Endothelial cell of umbilical vein (primary cell): ENCODE results near the gene ZBTB20. TPM values are rescaled to one million over a fixed set of nuclear protein-coding genes. Genes with fewer than 3 reads are reported as not detected.

ENCODE experiments used
- BruUV-seq: library from RNA; stranded (reverse); fragments of 400-500 nt; replicated peaks from 2 replicates; lab custom pipeline; 2021; lab: Mats Ljungman, UMichigan
- CTCF ChIA-PET: fragments of 300-600, 350-600 bp; sonication (Branson Sonifier 250); formaldehyde crosslinking; loops from one replicate; lab custom pipeline; 2021; ENCODE audit warnings: antibody characterized with exemption, inconsistent platforms; lab: Charles Lee
- POLR2A ChIA-PET: fragments of 300-600, 350-600 bp; sonication (Branson Sonifier 250); formaldehyde crosslinking; loops from one replicate; lab custom pipeline; 2021; ENCODE audit warnings: antibody characterized with exemption, inconsistent platforms; lab: Charles Lee
- DNase-seq: peaks from one replicate; pipeline ENCODE4 v3.0.0-alpha.2; 2011; ENCODE audit warnings: low read depth, low spot score
- FAIRE-seq: peaks from 2 replicates; lab custom pipeline; 2011; peaks lifted over from hg19 to GRCh38; lab: Jason Lieb, UNC
- H2AFZ ChIP-seq: 2 replicates; pipeline ENCODE4 v1.6.0; 2012; ENCODE audit warnings: low read depth, low read length, control low read depth, inconsistent platforms
- H3K27ac ChIP-seq: 2 replicates; pipeline ENCODE4 v1.5.1; 2011; ENCODE audit warnings: low read depth, mild to moderate bottlenecking, control low read depth, low read length, moderate library complexity; ENCODE audit not compliant: insufficient read depth
- H3K27me3 ChIP-seq, 2 experiments: 2 replicates each; pipeline versions ENCODE4 v1.6.0 to v1.6.1; 2011; ENCODE audit warnings: low read length in 2 of 2, mixed read lengths in 1 of 2; ENCODE audit not compliant: control insufficient read depth in 2 of 2, insufficient read depth in 2 of 2
- H3K36me3 ChIP-seq, 2 experiments: 2 replicates in 1 of 2; 3 replicates in 1 of 2; pipeline ENCODE4 v1.5.1; 2011; ENCODE audit warnings: low read length in 2 of 2, mild to moderate bottlenecking in 1 of 2, moderate library complexity in 1 of 2; ENCODE audit not compliant: control insufficient read depth in 2 of 2, insufficient read depth in 2 of 2; ENCODE audit errors: extremely low read depth in 1 of 2
- H3K4me1 ChIP-seq: 3 replicates; pipeline ENCODE4 v1.5.1; 2011; ENCODE audit warnings: mild to moderate bottlenecking, low read length; ENCODE audit not compliant: control insufficient read depth, insufficient read depth; ENCODE audit errors: extremely low read depth
- H3K4me2 ChIP-seq: 2 replicates; pipeline ENCODE4 v1.6.1; 2011; ENCODE audit warnings: low read length, control low read depth, mixed read lengths; ENCODE audit not compliant: insufficient read depth
- H3K4me3 ChIP-seq, 3 experiments: fragments of 200-600 bp in 1 of 3; sonication (generic), shearing (Covaris generic) in 1 of 3; replicated peaks in 1 of 3; 2 replicates each; pipeline ENCODE4 v1.5.1; 2011 to 2016; ENCODE audit warnings: control low read depth in 3 of 3, low read length in 3 of 3, mild to moderate bottlenecking in 2 of 3, inconsistent platforms in 1 of 3, low read depth in 1 of 3, moderate library complexity in 1 of 3; ENCODE audit not compliant: insufficient read depth in 1 of 3
- H3K79me2 ChIP-seq: 2 replicates; pipeline ENCODE4 v1.6.0; 2012; ENCODE audit warnings: low read length, inconsistent platforms; ENCODE audit not compliant: control insufficient read depth, insufficient read depth
- H3K9ac ChIP-seq: replicated peaks from 2 replicates; pipeline ENCODE3; 2011; ENCODE audit warnings: low read length, control low read depth; ENCODE audit not compliant: insufficient read depth; ENCODE audit errors: extremely low read depth
- H3K9me1 ChIP-seq: replicated peaks from 3 replicates; pipeline ENCODE4 v1.6.0; 2011; ENCODE audit warnings: mild to moderate bottlenecking, low read length; ENCODE audit not compliant: control insufficient read depth, insufficient read depth; ENCODE audit errors: extremely low read depth
- H3K9me3 ChIP-seq: replicated peaks from 2 replicates; pipeline ENCODE4 v1.5.1; 2012; ENCODE audit warnings: low read length, inconsistent platforms; ENCODE audit not compliant: control insufficient read depth, insufficient read depth
- H4K20me1 ChIP-seq: replicated peaks from 2 replicates; pipeline ENCODE3; 2011; ENCODE audit warnings: mild to moderate bottlenecking, low read length; ENCODE audit not compliant: control insufficient read depth, insufficient read depth; ENCODE audit errors: extremely low read depth
- EZH2 ChIP-seq: IDR thresholded peaks from 2 replicates; pipeline ENCODE4 v1.6.1; 2012; ENCODE audit warnings: borderline replicate concordance, low read depth, mild to moderate bottlenecking, moderate library complexity, low read length, inconsistent platforms; ENCODE audit not compliant: severe bottlenecking
- FOS ChIP-seq: IDR thresholded peaks from 2 replicates; pipeline ENCODE4 v1.6.1; 2011; ENCODE audit warnings: mild to moderate bottlenecking, low read length, moderate library complexity, borderline replicate concordance; ENCODE audit not compliant: insufficient read depth
- GATA2 ChIP-seq: IDR thresholded peaks from 2 replicates; pipeline ENCODE4 v1.7.0; 2011; ENCODE audit warnings: low read depth, mild to moderate bottlenecking, moderate library complexity, mixed read lengths, low read length; ENCODE audit not compliant: insufficient read length, insufficient read depth
- JUN ChIP-seq: IDR thresholded peaks from 2 replicates; pipeline ENCODE4 v1.6.1; 2011; ENCODE audit warnings: borderline replicate concordance, low read depth; ENCODE audit not compliant: insufficient read length, insufficient read depth
- MYC ChIP-seq: IDR thresholded peaks from one replicate; pipeline ENCODE4 v1.6.1; 2011; ENCODE audit warnings: mild to moderate bottlenecking, low read depth, low read length
- POLR2A ChIP-seq: IDR thresholded peaks from 2 replicates; pipeline ENCODE4 v1.6.1; 2012; ENCODE audit warnings: low read depth, mild to moderate bottlenecking, control low read depth, low read length
- POLR2AphosphoS5 ChIP-seq: IDR thresholded peaks from 2 replicates; pipeline ENCODE4 v1.6.1; 2012; ENCODE audit warnings: low read depth, mild to moderate bottlenecking, control low read depth, low read length, moderate library complexity; ENCODE audit not compliant: insufficient read depth
- dilution Hi-C: fragments of 300-500 bp; cut with MboI; formaldehyde crosslinking; loops from one replicate; pipeline ENCODE4 v1.15.0; 2019; ENCODE audit warnings: low sequenced_read_pairs; ENCODE audit not compliant: extremely low pct_ligation_motif_present
- intact Hi-C: fragments of 100-400 bp; cut with micrococcal nuclease; formaldehyde crosslinking; loops from one replicate; pipeline ENCODE4 v1.10.0; 2022
- polyA plus RNA-seq, 4 experiments: library from polyadenylated mRNA; depleted of rRNA in 3 of 4; stranded (reverse) in 3 of 4; unstranded in 1 of 4; fragments of >200 nt; gene quantifications; 2 replicates each; pipeline versions ENCODE4 v1.2.1 to v1.2.3, GENCODE V29; 2011 to 2012; ENCODE audit warnings: missing spikeins in 1 of 4
- total RNA-seq: library from RNA; stranded (reverse); gene quantifications from 2 replicates; pipeline ENCODE4 v1.2.3, GENCODE V29; 2021
- TF ChIP-seq, protein P1 (sequence below): IDR thresholded peaks from 2 replicates; pipeline ENCODE4 v1.6.1; 2011; ENCODE audit not compliant: insufficient read depth, insufficient read length
- TF ChIP-seq, protein P2 (sequence below), 2 donors: IDR thresholded peaks; 1 replicate in 1 of 2; 2 replicates in 1 of 2; pipeline ENCODE4 v1.5.1; 2011; ENCODE audit warnings: low read length in 2 of 2, mild to moderate bottlenecking in 2 of 2, moderate library complexity in 2 of 2, control low read depth in 1 of 2, inconsistent platforms in 1 of 2, low read depth in 1 of 2; ENCODE audit not compliant: insufficient read depth in 1 of 2; ENCODE audit errors: extremely low read depth in 1 of 2

Gene ZBTB20
- total and polyA plus RNA-seq, 2 donors (not counting 3 experiments of a cell fraction or from before 2014, with no cell fraction given), result 2.1 to 20.5 TPM

DNA sequence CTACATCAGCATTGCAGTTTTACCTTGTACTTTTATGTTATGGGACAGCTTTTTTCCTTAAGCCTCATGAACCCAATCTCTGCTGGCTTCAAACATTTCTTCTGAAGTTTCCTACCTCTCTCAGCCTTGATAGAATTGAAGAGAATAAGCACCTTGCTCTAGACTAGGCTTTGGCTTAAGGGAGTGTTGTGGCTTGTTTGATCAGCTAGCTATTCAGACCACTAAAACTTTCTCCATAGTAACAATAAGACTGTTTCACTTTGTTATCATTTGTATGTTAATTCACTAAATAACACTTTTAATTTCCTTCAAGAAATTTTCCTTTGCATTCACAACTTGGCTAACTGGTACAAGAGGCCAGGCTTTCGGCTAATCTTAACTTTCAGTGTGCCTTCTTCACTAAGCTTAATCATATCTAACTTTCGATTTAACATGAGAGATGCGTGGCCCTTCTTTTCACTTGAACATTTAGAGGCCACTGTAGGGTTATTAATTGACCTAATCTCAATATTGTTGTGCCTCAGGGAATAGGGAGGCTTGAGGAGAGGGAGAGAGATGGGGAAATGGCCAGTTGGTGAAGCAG is 861.3 kb downstream of the ZBTB20 start:
- no peak overlapping the region for H3K27ac ChIP-seq
- TF ChIP-seq MYC (no peak), POLR2A (no peak), POLR2AphosphoS5 (no peak), JUN (no peak)
- TF ChIP-seq, protein P1, sequence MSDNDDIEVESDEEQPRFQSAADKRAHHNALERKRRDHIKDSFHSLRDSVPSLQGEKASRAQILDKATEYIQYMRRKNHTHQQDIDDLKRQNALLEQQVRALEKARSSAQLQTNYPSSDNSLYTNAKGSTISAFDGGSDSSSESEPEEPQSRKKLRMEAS, result no peak
- H3K9me3 ChIP-seq, result no peaks in the 10 kb centered on the region
- H3K4me2 ChIP-seq, result no peak overlapping the region
- no peak overlapping the region for H2AFZ ChIP-seq
- no peak overlapping the region for H3K4me3 ChIP-seq
- dilution Hi-C loops (no loop called here), intact Hi-C loops (no loop called here)
- H4K20me1 ChIP-seq, result no peaks in the 10 kb centered on the region
- no peaks in the 10 kb centered on the region for H3K27me3 ChIP-seq
- ChIA-PET POLR2A (no interaction called here), CTCF (interaction anchor here (0.7 to 1.6 kb wide), 5 partner anchors 14 to 550 kb away, joined by 3 to 10 read pairs (median 3); no protein-coding TSS in a partner anchor)
- H3K79me2 ChIP-seq, result no peaks in the 10 kb centered on the region
- H3K36me3 ChIP-seq, result no peaks in the 10 kb centered on the region
- H3K9ac ChIP-seq, result no peak overlapping the region
- no peak for FAIRE-seq
- no peaks in the 10 kb centered on the region for H3K9me1 ChIP-seq
- BruUV-seq, result no TSS peak
- H3K4me1 ChIP-seq, result no peaks in the 10 kb centered on the region
- DNase-seq, result no peak

DNA sequence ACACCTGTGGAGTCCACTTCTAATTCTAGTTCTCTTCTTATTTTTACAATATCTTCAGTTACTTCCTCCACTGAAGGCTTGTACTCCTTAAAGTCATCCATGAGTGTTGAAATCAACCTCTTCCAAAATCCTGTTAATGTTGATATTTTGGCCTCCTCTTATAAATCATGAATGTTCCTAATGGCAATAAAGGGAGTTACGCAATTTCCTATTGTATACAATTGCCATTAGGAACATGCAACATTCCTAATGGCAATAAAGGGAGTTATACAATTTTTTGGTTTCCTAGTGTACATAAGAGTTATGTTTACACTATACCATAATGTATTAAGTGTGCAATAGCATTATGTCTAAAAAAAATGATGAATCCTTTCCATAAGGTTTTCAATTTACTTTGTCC is 862.4 kb downstream of the ZBTB20 start:
- H3K9ac ChIP-seq, result no peak overlapping the region
- H4K20me1 ChIP-seq, result no peaks in the 10 kb centered on the region
- no peak overlapping the region for H2AFZ ChIP-seq
- BruUV-seq, result no TSS peak
- no peaks in the 10 kb centered on the region for H3K36me3 ChIP-seq
- TF ChIP-seq POLR2AphosphoS5 (no peak), POLR2A (no peak), MYC (no peak), EZH2 (no peak), JUN (no peak), GATA2 (no peak), FOS (no peak)
- TF ChIP-seq, protein P1, result no peak
- TF ChIP-seq, protein P2, sequence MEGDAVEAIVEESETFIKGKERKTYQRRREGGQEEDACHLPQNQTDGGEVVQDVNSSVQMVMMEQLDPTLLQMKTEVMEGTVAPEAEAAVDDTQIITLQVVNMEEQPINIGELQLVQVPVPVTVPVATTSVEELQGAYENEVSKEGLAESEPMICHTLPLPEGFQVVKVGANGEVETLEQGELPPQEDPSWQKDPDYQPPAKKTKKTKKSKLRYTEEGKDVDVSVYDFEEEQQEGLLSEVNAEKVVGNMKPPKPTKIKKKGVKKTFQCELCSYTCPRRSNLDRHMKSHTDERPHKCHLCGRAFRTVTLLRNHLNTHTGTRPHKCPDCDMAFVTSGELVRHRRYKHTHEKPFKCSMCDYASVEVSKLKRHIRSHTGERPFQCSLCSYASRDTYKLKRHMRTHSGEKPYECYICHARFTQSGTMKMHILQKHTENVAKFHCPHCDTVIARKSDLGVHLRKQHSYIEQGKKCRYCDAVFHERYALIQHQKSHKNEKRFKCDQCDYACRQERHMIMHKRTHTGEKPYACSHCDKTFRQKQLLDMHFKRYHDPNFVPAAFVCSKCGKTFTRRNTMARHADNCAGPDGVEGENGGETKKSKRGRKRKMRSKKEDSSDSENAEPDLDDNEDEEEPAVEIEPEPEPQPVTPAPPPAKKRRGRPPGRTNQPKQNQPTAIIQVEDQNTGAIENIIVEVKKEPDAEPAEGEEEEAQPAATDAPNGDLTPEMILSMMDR (IDR thresholded peaks at IDR 0.05; ENCODE audit: extremely low read depth in 1 of 2, insufficient read depth in 1 of 2, low read depth in 1 of 2, low read length in 2 of 2), result no peak
- dilution Hi-C loops (no loop called here), intact Hi-C loops (no loop called here)
- H3K4me2 ChIP-seq, result no peak overlapping the region
- CTCF ChIA-PET, result interaction anchor here (0.9 to 1.6 kb wide), 3 partner anchors 15 to 548 kb away, joined by 3 to 10 read pairs (median 5); no protein-coding TSS in a partner anchor
- H3K79me2 ChIP-seq, result no peaks in the 10 kb centered on the region
- no peaks in the 10 kb centered on the region for H3K9me3 ChIP-seq
- H3K27ac ChIP-seq, result no peak overlapping the region
- FAIRE-seq, result no peak
- POLR2A ChIA-PET, result no interaction called here
- no peak for DNase-seq
- H3K9me1 ChIP-seq, result no peaks in the 10 kb centered on the region
- no peaks in the 10 kb centered on the region for H3K4me1 ChIP-seq
- H3K27me3 ChIP-seq, result no peaks in the 10 kb centered on the region
- H3K4me3 ChIP-seq, result no peak overlapping the region
